ENCODE data around the gene TSPAN19. TPM values are rescaled to one million over a fixed set of nuclear protein-coding genes. Genes with fewer than 3 reads are reported as not detected.

Gene TSPAN19
- total RNA-seq, 5 donors from 2014 or later (not counting 1 experiment from before 2014, with no cell fraction given): not detected

GRCh38 chr12:84976133-84976532 is 59.9 kb downstream of the TSPAN19 start:
- H3K4me1 ChIP-seq (ENCODE audit: control insufficient read depth in 1 of 2, extremely low read depth in 1 of 2, insufficient read depth in 2 of 2, low read length in 2 of 2): no peaks in the 10 kb centered on the region
- ChIA-PET POLR2A (no interaction called here), CTCF (no interaction called here)
- no peak overlapping the region for H3K27ac ChIP-seq (ENCODE audit: low read length)
- Mint-ChIP-seq H3K36me3 (no peaks in the 10 kb centered on the region), H3K9me3 (peaks cover 0 to 4% (median 0%) of the 10 kb centered on the region in 3 donors), H3K27ac (no peak overlapping the region), H3K27me3 (no peaks in the 10 kb centered on the region), H3K4me1 (no peaks in the 10 kb centered on the region), H3K4me3 (no peak overlapping the region)
- H3K9me3 ChIP-seq: no peaks in the 10 kb centered on the region
- DNase-seq: no peak
- H3K36me3 ChIP-seq (ENCODE audit: control insufficient read depth in 2 of 2, extremely low read depth in 1 of 2, insufficient read depth in 1 of 2, low read length in 1 of 2): no peaks in the 10 kb centered on the region
- no peak overlapping the region for H3K4me3 ChIP-seq (ENCODE audit: control insufficient read depth in 1 of 2, extremely low read depth in 1 of 2, low read length in 1 of 2)
- no peak for ATAC-seq (replicated peaks in 1 of 4)
- WGBS (ENCODE audit: insufficient coverage): no CpG with 5 or more reads among the region's 3 CpGs
- no peaks in the 10 kb centered on the region for H3K27me3 ChIP-seq (replicated peaks in 1 of 2; ENCODE audit: control insufficient read depth in 2 of 2, extremely low read depth in 1 of 2, insufficient read depth in 2 of 2, low read length in 1 of 2)

GRCh38 chr12:84974155-84974815 is 61.8 kb downstream of the TSPAN19 start:
- Mint-ChIP-seq H3K36me3 (no peaks in the 10 kb centered on the region), H3K27ac (no peak overlapping the region), H3K4me3 (no peak overlapping the region), H3K4me1 (no peaks in the 10 kb centered on the region), H3K9me3 (peaks cover 0 to 5% (median 0%) of the 10 kb centered on the region in 3 donors), H3K27me3 (no peaks in the 10 kb centered on the region)
- ATAC-seq (replicated peaks in 1 of 4): no peak
- no peaks in the 10 kb centered on the region for H3K4me1 ChIP-seq (ENCODE audit: control insufficient read depth in 1 of 2, extremely low read depth in 1 of 2, insufficient read depth in 2 of 2, low read length in 2 of 2)
- H3K27ac ChIP-seq (ENCODE audit: low read length): no peak overlapping the region
- H3K9me3 ChIP-seq: no peaks in the 10 kb centered on the region
- no peaks in the 10 kb centered on the region for H3K36me3 ChIP-seq (ENCODE audit: control insufficient read depth in 2 of 2, extremely low read depth in 1 of 2, insufficient read depth in 1 of 2, low read length in 1 of 2)
- ChIA-PET CTCF (no interaction called here), POLR2A (no interaction called here)
- no peak for DNase-seq
- H3K4me3 ChIP-seq (ENCODE audit: control insufficient read depth in 1 of 2, extremely low read depth in 1 of 2, low read length in 1 of 2): no peak overlapping the region
- WGBS (ENCODE audit: insufficient coverage): no CpG with 5 or more reads among the region's 2 CpGs
- no peaks in the 10 kb centered on the region for H3K27me3 ChIP-seq (replicated peaks in 1 of 2; ENCODE audit: control insufficient read depth in 2 of 2, extremely low read depth in 1 of 2, insufficient read depth in 2 of 2, low read length in 1 of 2)

DNA sequence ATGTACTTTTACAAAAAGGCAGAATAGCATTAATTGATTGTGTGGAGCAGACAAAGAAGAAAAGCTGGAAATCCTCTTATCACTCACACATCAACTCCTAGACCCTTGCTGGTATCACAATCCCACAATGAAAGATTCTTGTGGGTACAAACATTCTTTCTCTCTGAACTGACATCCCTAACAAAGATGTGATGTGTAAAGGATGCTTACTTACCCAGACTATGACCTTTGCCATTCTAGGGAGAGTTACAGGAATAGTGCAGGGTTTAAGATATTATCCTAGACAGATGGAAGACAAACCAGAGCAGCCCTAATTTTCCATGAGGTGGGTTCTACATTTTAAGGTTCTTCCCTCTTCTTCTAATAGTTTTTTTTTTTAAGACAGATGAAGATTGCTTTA is 63.1 kb downstream of the TSPAN19 start:
- no peak for ATAC-seq (replicated peaks in 1 of 4)
- no peaks in the 10 kb centered on the region for H3K27me3 Mint-ChIP-seq

DNA sequence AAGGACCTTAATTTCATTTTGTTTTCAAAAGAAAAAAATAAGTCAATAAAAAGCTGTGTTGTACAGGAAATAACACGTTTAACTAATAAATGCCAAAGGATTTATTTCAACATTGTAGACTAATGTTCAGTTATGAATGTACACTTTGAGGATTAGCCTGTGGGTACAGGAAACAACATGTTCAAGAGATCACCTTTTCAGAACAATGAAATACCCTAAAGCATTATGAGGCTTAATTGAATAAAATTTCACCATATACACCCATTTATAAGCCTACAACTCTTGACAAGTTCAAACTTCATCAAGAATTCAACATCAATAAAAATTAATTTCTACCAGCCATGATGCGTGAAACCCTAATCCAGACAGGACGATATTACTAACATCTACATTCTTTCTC is 66.9 kb downstream of the TSPAN19 start:
- ChIA-PET POLR2A (no interaction called here), CTCF (no interaction called here)
- no CpG with 5 or more reads among the region's 3 CpGs for WGBS (ENCODE audit: insufficient coverage)
- Mint-ChIP-seq H3K9me3 (peaks cover 0 to 2% (median 0%) of the 10 kb centered on the region in 3 donors), H3K27ac (no peak overlapping the region), H3K27me3 (no peaks in the 10 kb centered on the region), H3K4me1 (no peaks in the 10 kb centered on the region), H3K36me3 (no peaks in the 10 kb centered on the region), H3K4me3 (no peak overlapping the region)
- Histone ChIP-seq H3K9me3 (no peaks in the 10 kb centered on the region), H3K4me3 (ENCODE audit: control insufficient read depth in 1 of 2, extremely low read depth in 1 of 2, low read length in 1 of 2) (no peak overlapping the region), H3K36me3 (ENCODE audit: control insufficient read depth in 2 of 2, extremely low read depth in 1 of 2, insufficient read depth in 1 of 2, low read length in 1 of 2) (no peaks in the 10 kb centered on the region), H3K27ac (ENCODE audit: low read length) (no peak overlapping the region), H3K27me3 (replicated peaks in 1 of 2; ENCODE audit: control insufficient read depth in 2 of 2, extremely low read depth in 1 of 2, insufficient read depth in 2 of 2, low read length in 1 of 2) (no peaks in the 10 kb centered on the region), H3K4me1 (ENCODE audit: control insufficient read depth in 1 of 2, extremely low read depth in 1 of 2, insufficient read depth in 2 of 2, low read length in 2 of 2) (no peaks in the 10 kb centered on the region)
- no peak for DNase-seq
- ATAC-seq (replicated peaks in 1 of 4): no peak

More for the DNA sequence above, 63.1 kb downstream of the TSPAN19 start:
- H3K27me3 ChIP-seq (replicated peaks in 1 of 2; ENCODE audit: control insufficient read depth in 2 of 2, extremely low read depth in 1 of 2, insufficient read depth in 2 of 2, low read length in 1 of 2): no peaks in the 10 kb centered on the region
- no peak for DNase-seq
- no peaks in the 10 kb centered on the region for H3K36me3 ChIP-seq (ENCODE audit: control insufficient read depth in 2 of 2, extremely low read depth in 1 of 2, insufficient read depth in 1 of 2, low read length in 1 of 2)
- no peaks in the 10 kb centered on the region for H3K36me3 Mint-ChIP-seq
- ChIA-PET POLR2A (no interaction called here), CTCF (no interaction called here)
- peaks cover 0 to 5% (median 0%) of the 10 kb centered on the region in 3 donors for H3K9me3 Mint-ChIP-seq
- no peaks in the 10 kb centered on the region for H3K4me1 Mint-ChIP-seq
- no peak overlapping the region for H3K4me3 ChIP-seq (ENCODE audit: control insufficient read depth in 1 of 2, extremely low read depth in 1 of 2, low read length in 1 of 2)
- no peaks in the 10 kb centered on the region for H3K9me3 ChIP-seq
- no peak overlapping the region for H3K4me3 Mint-ChIP-seq
- no peaks in the 10 kb centered on the region for H3K4me1 ChIP-seq (ENCODE audit: control insufficient read depth in 1 of 2, extremely low read depth in 1 of 2, insufficient read depth in 2 of 2, low read length in 2 of 2)
- no peak overlapping the region for H3K27ac ChIP-seq (ENCODE audit: low read length)
- H3K27ac Mint-ChIP-seq: no peak overlapping the region

Other genes starting within 250 kb of the TSPAN19 start
- under 1 TPM in 1 of 5 donors, not detected in 4; 0.12 TPM for gene SLC6A15, start 123.5 kb downstream of the TSPAN19 start, total RNA-seq
- gene LRRIQ1, start 74 bp upstream of the TSPAN19 start, total RNA-seq: not detected
- gene ALX1, start 243.9 kb upstream of the TSPAN19 start, total RNA-seq: not detected